GM19467 (cell line): Measurements from ENCODE around the gene SOBP.

Experiments
- ATAC-seq: cut with Tn5 transposase; IDR thresholded peaks from one replicate; pipeline ENCODE4 v1.9.1; 2021; ENCODE audit warnings: mild to moderate bottlenecking, moderate library complexity; ENCODE audit not compliant: unreplicated experiment

The SOBP gene

DNA sequence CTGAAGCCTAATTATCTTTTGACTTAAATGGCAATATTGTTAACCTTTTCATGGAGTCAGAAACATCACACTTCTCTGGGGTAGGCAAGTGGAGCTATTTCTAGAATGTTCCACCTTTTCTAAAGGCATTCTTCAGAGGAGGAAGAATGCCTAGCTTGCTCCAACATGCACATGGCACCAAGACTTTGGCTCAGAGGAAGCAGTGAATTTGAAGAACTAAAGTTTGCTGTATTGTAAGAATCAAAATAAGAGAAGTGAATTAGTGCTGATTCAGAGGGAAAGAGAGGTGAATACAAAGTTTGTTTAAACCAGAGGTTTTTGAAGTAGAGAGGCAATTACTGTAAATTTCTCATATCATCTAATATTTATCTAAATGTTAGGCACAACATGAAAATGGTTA lies 92.2 kb downstream of the SOBP start:
- ATAC-seq: no peak

DNA sequence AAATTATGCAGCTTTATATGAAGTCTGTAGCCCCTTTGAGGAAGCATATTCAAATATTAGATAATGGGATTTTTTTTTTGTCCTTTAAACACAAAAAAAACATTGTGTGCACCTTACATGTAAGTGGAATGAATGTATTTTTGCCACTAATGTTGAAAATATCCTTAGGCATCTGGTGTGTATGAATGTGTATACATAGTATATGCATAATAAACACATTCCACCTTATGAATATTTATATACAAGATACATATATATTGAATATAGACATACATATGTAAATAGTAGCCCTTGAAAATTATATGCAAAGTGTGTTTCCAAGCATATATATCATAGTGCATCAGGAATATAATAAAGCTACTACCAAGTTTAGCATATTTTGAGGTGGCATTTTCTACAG lies 94.8 kb downstream of the SOBP start:
- ATAC-seq: no peak

DNA sequence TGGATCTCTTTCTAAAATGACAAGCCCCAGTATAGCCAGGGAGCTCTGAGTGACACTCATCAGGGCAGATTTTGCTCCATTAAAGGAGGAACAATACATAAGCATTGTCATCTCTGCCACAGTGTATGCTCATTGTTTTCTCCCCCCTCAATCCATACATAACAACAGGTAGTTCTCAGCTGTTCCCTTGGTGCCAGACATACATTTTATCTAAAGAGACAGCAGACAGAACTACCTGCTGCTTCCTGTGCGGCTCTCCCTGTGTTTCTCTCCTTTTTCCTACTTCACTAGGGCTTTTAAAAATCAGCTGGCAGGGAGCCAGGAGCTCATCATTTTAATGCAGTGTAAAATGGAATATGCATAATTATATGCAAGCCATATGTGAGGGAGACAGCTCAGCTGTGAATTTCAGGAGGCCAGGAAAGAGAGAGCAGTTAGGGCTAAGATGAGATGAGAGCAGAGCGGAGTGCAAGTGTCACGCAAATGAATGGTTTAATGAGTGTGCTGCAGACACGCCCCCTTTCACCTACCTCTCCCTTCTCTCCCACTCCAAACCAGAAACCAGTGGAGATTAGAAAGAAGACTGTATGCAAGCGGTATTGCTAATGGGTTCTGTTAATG lies 96.0 kb downstream of the SOBP start:
- ATAC-seq: no peak

DNA sequence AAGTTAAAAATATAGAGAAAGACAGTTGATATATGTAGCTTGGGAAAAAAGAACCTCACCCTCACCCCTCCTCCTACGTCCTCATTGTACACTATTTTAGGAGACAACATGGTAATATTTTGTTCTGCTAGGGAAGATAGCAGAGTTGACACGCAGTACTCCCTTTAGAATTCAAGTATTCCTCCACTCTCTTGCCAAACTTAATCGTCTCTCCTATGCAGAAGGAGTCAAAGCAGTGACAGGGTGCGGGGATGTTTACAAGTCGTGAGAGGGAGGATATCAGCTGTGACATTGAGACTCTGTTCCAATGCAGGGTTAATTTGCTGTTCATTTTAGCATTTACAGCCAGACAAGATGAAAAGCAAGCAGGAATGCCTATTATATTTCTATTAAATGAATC lies 97.5 kb downstream of the SOBP start:
- no peak for ATAC-seq

DNA sequence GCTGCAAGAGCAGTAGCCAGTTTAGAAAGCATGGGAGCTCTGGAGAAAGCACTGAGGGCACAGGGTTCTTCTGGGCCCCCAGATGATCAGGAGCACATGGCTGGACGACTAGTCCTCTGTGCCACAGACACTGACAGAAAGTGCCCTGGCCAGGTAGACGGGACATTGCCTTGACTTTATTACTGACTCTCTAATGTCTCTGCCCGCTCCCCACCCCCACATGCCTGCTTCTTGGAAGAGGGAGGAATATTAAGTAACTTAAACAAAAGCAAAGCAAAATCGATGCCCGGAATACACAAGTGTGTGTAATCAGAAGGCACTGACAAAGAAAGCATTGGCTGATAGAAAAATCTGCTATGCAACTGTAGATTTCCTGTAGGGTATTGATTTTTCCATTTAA lies 99.3 kb downstream of the SOBP start:
- no peak for ATAC-seq

DNA sequence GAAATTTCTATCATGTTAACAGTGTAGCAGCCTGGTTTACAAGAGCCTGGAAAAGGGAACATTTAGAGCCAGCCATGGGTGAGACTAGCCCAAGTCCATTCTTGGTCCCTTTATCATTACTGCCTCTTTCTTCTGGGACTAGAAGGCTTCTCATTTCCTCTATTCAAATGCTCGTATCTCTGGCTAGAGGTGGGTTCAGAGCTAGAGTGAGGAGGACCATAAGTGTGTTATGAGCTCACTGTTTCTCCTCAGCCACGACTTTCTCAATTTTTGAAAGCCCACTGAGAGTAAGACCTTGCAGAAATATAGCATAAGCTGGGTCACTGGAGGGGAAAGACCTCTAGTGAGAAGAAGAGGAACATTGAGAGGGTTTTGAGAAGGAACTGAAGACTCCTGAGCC lies 100.0 kb downstream of the SOBP start:
- no peak for ATAC-seq

DNA sequence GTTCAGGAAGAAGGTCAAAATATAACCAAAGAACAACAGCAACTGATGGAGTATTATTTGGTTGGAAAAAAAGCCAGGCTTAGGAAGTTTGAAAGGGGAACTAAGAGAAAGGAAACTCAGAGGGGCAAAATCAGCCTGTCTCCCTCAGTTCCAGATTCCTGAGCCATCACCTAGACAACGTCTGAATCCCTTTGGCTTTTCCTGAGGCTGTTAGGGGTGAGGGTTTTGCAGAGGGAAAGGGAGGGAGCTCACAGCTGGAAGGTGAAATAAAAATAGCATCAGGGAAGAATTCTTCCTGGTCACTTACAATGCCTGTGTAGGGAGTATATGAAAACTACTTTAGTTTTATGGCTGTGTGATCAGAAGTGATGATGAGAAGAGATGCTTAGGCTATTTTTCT lies 100.5 kb downstream of the SOBP start:
- no peak for ATAC-seq

DNA sequence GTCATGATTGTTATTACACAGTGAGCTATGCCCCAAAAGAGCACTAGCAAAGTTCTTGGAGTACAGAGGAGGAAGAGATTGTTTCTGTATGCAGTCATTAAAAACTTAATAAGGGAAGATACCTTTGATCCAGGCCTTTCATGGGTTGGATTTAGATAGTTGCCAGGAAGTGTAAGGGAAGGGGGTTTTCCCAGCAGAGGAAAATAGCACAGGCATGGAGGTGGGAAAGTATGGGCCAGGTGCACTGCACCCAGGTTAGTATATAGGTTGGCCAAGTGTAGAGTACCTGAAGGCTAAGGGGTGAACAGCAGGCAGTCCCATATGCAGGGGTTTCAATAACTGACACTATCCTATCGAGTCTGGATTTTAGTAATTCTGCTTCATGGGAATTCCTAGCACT lies 101.4 kb downstream of the SOBP start:
- no peak for ATAC-seq

DNA sequence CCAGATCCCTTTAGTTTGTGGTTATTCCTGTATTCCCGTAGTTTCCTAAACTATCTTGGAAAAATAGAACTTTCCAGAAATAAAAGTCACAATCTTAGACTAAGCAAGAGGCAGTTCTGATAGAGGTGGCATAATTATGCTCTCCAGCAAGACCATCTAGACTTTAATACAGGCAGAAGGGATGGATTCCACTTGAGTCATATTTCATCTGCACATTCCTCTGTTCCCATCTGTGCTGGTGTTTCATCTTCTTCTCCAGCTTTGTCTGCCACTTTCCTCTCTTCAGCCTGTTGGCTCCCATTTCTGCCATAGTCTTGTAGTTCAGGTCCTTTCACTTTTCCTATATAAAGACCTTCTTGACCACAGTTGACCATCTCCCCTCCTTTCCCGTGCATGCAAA lies 102.9 kb downstream of the SOBP start:
- ATAC-seq: no peak

DNA sequence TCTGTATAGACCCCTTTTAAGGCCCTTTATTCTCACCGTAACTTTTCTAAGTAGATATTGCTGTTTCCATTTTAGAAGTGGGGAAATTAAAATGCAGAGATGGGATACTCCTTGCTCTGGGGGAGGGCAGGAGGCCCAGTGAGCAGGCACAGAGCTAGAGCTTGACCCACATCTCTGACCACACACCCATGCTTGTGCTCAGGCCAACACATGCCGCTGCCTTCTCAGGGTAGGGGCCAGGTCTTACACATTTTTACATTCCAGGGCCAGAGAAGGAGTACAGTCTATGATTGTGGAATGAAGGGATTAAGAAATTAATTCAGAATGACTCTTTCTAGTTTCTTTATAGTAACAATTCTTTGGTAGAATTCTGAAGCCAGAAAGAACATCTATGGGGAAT lies 104.8 kb downstream of the SOBP start:
- no peak for ATAC-seq

DNA sequence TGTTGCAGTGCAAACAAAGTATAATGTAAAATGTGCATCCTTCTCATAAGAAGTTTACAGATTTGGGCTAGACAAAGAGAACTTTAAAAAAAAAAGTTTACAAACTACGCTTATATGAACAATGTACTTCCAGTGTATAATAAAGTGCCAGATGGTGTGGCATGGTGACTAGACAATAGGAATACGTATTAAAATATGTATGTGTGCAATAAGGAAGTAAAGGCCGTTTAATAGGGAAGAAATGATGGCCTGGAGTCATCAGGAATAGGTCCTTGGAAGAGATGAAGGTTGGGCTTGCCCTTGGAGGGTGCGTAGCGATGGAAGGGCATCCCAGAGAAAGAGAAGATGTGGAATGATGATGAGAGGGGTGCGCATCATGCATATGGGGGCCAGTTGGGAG lies 108.2 kb downstream of the SOBP start:
- no peak for ATAC-seq

DNA sequence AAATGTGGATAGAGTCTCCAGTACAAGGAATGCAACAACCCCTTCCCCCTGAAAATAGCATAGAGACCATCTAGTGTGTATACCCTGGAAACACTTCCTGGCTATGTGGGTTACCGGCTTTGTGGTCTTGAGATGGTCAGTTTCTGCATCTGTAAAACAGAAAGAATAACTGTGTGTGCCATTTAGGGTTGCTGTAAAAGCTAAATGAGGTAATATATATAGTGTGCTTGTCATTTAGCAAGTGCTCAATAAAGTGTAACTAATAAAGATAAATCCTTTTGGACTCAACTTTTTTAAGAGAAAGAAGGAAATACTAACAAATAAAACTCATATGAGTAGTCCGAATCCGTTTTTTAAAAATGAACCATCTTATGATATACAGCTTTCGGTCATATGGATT lies 109.1 kb downstream of the SOBP start:
- no peak for ATAC-seq

DNA sequence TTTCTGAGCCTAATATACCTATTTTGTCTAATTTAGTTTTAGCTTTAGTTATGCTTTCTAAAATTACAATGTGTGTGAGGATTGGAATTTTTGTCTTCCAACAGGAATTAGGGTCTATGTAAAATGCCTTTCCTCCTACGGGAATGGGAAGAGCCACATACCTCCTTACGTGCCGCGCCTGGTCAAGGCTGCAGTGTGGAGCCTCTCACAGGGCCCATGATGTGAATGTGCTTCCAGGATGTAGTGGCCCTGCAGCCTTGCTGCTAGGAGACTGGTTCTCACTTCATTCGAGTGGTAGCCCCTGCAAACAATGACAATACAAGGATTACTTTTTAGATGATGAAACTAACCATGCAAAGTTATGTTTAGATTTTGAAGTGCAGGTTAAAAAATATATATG lies 110.2 kb downstream of the SOBP start:
- no peak for ATAC-seq

DNA sequence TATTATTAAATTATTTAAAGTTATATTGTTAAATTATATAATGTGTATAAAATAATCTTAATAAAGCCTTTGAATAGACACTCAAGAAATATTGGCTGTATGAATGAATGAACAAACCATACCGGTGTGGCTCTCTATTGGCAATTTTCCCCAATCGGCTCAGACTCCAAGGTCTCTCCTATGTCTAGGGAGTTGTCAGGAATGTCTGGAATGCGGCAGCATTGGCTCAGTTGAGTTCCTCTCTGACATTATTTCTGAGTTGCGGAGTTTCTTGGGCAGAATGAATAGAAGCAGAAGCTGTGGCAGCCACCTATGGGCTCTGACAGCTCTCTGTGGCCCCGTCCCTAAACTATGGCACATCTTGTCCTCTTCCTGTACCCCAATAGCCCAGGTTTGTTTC lies 111.0 kb downstream of the SOBP start:
- ATAC-seq: no peak

DNA sequence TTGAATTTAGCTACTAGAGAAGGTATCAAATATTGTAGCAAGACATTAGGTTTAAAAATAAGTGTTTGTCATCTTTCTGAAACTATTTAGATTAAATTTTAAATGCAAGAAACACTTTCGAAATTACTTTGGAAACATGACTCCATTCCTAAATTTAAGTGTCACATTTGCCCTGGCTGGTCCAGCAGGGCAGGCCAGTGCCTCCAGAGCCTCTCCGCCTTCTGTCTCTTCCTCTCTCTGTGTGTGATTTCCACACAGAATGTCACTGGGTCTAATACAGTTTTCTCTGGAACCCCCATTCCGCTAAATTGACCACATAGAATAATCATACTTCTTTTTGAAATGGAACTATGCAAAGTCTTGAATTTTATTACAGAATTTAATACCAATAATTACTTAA lies 111.5 kb downstream of the SOBP start:
- ATAC-seq: no peak

DNA sequence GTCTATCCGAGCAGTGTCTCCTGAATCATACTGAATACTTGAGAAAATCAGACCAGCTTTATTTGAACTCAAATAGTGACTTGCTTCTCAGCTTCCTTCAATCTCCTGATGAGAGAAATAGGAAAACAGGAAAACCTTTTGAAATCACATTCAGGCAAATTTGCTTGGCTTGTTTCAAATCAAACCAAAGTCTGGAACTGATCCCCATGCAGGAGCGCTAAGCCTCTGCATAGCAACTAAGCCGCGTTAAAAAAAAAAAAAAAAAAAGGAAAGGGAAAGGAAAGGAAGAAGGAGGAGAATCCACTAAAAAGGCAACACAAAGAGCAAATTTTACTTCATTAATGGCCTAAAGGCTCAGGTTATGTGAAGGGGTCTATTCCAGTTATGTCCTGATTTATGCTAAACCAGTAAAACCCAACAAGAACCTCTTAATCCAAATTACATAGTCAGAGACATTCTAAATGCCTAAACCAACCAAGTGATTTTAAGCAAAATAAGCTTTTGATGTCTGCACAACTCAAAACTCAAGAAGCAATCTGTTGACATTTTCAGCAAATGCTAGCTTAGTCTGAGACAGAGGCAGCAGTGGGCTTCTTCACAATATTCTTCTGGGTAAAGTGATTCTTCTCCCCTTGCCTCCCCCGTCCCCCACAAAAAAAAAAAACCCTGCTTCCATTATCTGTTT lies 112.5 kb downstream of the SOBP start:
- ATAC-seq: no peak

DNA sequence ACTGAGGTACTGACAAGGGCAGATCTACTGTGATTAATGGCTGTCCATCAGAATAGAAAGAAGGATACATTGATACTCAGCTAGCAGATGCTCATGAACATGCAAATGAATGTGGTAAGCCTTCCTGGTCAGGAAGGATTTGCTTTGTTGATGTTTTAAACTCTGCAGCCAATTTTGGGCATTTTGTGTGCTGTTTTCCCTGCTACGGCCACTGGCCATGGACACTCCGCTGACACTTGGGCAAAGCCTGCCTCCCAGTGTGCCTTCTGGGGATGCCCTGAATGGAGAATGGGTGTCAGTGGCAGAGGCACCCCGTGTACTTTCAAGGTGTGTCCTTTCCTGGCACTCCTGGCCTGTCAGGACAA lies 113.1 kb downstream of the SOBP start:
- ATAC-seq: no peak

DNA sequence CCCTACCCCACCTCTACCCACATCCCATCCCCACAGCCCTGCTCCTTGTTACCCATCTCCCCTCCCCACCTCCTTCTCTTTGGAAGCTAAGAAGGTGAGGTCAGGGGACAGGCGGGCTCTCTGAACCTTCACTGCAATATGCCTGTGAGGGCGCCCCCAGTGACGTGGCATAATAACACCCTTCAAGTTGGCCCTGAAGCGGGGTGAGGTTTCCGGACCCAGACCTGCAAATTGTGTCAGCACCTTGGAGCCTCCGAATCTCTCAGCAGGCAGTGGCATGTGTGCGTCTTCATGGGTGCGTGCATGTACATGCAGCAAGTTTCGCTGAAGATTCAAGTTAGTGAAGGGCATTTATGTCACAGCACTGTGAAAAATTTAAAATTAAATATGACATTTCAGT lies 114.6 kb downstream of the SOBP start:
- no peak for ATAC-seq

DNA sequence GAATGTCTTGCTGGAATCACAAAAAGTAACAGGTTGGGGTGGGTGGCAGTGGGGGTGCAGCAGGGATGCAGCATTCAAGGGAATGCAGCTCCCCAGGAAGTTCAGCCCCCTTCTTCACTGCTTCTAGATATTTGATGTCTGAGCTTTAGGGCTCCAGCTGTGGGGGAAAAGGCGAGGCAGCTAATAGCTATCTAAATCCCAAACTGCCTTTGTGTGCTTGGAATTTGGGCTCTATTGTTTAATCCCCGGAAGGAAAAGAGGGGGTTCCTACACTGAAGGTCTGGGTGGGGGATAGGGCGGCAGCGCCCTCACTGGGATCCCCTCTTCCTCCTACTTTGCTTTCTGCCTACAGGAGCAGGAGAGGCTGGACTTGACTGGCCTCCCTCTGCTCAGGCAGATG lies 116.5 kb downstream of the SOBP start:
- ATAC-seq: no peak

DNA sequence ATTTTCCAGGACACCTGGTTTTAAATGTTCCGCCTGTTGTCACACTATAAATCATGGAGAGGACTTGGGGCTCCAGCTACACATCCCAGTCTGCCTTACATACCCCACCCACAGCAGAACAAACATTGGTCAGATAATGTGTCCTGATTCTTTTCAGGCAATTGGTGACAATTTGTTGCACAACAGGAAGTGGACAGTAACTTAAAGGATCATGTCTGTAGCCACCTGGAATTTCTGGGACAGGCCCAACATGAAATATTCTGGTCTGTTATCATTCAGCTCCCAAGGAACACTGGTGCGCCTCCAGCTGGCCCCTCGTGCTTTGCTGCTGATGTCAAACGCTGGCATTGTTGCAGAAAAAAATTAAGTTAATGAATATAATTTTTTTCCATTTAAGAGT lies 117.2 kb downstream of the SOBP start:
- no peak for ATAC-seq

DNA sequence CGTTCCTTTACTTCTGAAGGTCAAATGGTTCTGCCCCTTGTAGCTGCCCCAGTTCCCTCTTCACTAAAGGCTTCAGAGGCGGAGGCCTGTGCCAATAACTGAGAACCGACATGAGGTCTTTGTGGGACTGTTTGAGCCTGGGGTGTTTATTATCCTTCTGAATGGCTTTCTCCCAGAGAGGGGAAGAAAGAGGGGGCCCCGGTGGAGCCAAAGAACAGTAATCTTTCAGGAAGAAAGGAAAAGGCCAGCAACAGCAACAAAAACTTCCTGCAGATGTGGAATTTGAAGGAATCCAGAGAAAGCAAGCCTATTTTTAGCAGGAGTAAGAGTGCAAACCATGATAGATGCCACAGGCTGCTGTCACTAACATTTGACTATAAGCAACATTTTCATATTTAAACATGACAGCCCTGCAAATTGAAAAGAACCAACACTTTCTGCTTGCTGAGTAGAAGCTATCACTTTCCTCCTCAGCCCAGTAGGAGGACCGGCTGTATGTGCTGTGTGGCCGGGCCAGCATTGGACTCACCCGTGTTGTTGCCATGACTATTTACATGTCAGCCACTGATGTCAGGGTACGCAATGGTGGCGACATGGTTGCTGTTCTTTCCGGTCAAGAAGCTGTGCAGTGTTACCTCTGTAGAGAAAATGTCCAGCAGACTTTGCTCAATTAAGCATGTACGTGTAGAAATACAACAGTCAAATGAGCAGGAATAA lies 121.3 kb downstream of the SOBP start:
- ATAC-seq: no peak

DNA sequence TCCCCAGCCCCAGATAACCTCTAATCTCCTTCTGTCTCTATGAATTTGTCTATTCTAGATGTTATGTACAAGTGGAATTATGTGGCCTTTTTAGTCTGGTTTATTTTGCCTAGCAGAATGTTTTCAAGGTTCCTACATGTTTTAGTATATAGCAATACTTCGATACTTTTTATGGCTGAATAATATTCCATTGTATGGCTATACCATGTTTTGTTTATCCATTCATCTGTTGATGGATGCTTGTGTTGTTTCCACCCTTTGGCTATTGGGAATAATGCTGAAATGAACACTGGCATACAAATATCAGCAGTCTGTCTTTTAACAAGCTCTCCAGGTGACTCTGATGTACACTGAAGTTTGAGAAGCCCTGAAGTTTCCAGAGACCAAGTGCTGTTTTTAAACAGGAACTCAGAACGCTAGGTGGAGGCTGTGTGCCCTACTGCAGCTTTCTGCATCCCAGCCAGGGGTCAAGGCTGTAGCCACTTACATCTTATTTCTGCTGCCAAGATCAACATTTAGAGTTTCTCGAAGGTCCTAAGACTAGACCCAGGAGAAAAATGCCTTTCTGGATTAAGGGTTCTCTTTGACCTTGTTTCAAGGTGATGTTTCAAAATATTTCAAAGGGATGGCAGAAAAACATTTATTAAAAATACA lies 123.0 kb downstream of the SOBP start:
- no peak for ATAC-seq
